GM12878 (cell line): ENCODE measurements around the gene HTT-AS. TPM values are rescaled to one million over a fixed set of nuclear protein-coding genes. Genes with fewer than 3 reads are reported as not detected.
A peak's percentile ranks its signal among the peaks of the same experiment; 100 is the strongest.

Experiments used
- ATAC-seq: fragments of 200-7000 bp; cut with Tn5 transposase; 3 replicates; pipeline ENCODE4 v1.9.1; 2020; ENCODE audit warnings: mild to moderate bottlenecking, moderate library complexity
- BruUV-seq: library from RNA; stranded (reverse); fragments of 400-500 nt; replicated peaks from 2 replicates; lab custom pipeline; 2021; lab: Mats Ljungman, UMichigan
- CTCF ChIA-PET: fragments of 300-600 bp; sonication (Branson Sonifier 250); formaldehyde crosslinking; extraction: SDS; loops from one replicate; lab custom pipeline; 2021; ENCODE audit warnings: inconsistent platforms; lab: Yijun Ruan, JAX
- POLR2A ChIA-PET: fragments of 350-600 bp; formaldehyde crosslinking; extraction: SDS; loops from one replicate; lab custom pipeline; 2021; ENCODE audit warnings: inconsistent platforms; lab: Charles Lee
- RAD21 ChIA-PET: fragments of 300-600 bp; sonication (Branson Sonifier 250); formaldehyde crosslinking; loops from one replicate; lab custom pipeline; 2023; ENCODE audit warnings: antibody characterized with exemption; ENCODE audit not compliant: unreplicated experiment; lab: Charles Lee
- SMC1A ChIA-PET: fragments of 300-600 bp; sonication (Branson Sonifier 250); formaldehyde crosslinking; loops from one replicate; lab custom pipeline; 2023; ENCODE audit not compliant: unreplicated experiment, uncharacterized antibody; lab: Charles Lee
- DNase-seq: peaks from one replicate; pipeline ENCODE4 v3.0.0-alpha.2; 2011; ENCODE audit warnings: low read depth, low spot score
- FAIRE-seq: peaks from 3 replicates; lab custom pipeline; 2011; peaks lifted over from hg19 to GRCh38; lab: Jason Lieb, UNC
- H2AFZ ChIP-seq: 2 replicates; pipeline ENCODE4 v1.6.0; 2011; ENCODE audit warnings: low read depth, low read length, control low read depth; ENCODE audit not compliant: control insufficient read depth
- H3K27ac ChIP-seq: 2 replicates; pipeline ENCODE4 v1.5.1; 2011; ENCODE audit warnings: control low read depth; ENCODE audit not compliant: control insufficient read depth, insufficient read depth
- H3K27me3 ChIP-seq, 2 experiments: replicated peaks in 1 of 2; 2 replicates each; pipeline versions ENCODE4 v1.6.0 to v1.6.1; 2011; ENCODE audit warnings: low read length in 1 of 2; ENCODE audit not compliant: control insufficient read depth in 2 of 2, insufficient read depth in 2 of 2
- H3K36me3 ChIP-seq, 2 experiments: 2 replicates each; pipeline ENCODE4 v1.5.1; 2011; ENCODE audit warnings: low read length in 1 of 2; ENCODE audit not compliant: control insufficient read depth in 2 of 2, insufficient read depth in 2 of 2
- H3K4me1 ChIP-seq: 2 replicates; pipeline ENCODE4 v1.6.1; 2011; ENCODE audit warnings: mild to moderate bottlenecking, low read length, moderate library complexity, mixed read lengths; ENCODE audit not compliant: control insufficient read depth, insufficient read depth
- H3K4me2 ChIP-seq: 2 replicates; pipeline ENCODE4 v1.6.0; 2011; ENCODE audit warnings: control low read depth; ENCODE audit not compliant: control insufficient read depth, insufficient read depth
- H3K4me3 ChIP-seq: fragments of 200-600 bp; sonication (generic); 2 replicates; pipeline ENCODE4 v1.5.1; 2016
- H3K79me2 ChIP-seq: 2 replicates; pipeline ENCODE4 v1.6.0; 2011; ENCODE audit warnings: low read length; ENCODE audit not compliant: control insufficient read depth, insufficient read depth
- H3K9ac ChIP-seq: 2 replicates; pipeline ENCODE4 v1.8.0; 2011; ENCODE audit warnings: low read length, control low read depth, mixed read lengths; ENCODE audit not compliant: control insufficient read depth, insufficient read depth
- H3K9me3 ChIP-seq: replicated peaks from 3 replicates; pipeline ENCODE4 v1.5.1; 2011; ENCODE audit warnings: mild to moderate bottlenecking, low read length; ENCODE audit not compliant: control insufficient read depth, insufficient read depth
- H4K20me1 ChIP-seq: 2 replicates; pipeline ENCODE4 v1.6.0; 2011; ENCODE audit not compliant: control insufficient read depth, insufficient read depth
- BACH1 ChIP-seq: fragments of 450-650 bp; IDR thresholded peaks from 2 replicates; pipeline ENCODE4 v1.6.1; 2017; ENCODE audit warnings: mild to moderate bottlenecking, borderline replicate concordance
- BCL11A ChIP-seq: IDR thresholded peaks from 2 replicates; pipeline ENCODE4 v1.6.1; 2011; ENCODE audit warnings: low read depth, low read length
- CEBPB ChIP-seq, 2 experiments: fragments of 150-350 bp in 1 of 2; IDR thresholded peaks; 2 replicates each; pipeline ENCODE4 v1.6.1; 2012 to 2014; ENCODE audit warnings: low read depth in 2 of 2, low read length in 2 of 2, borderline replicate concordance in 1 of 2, inconsistent platforms in 1 of 2
- CEBPZ ChIP-seq: fragments of 150-350 bp; IDR thresholded peaks from 2 replicates; pipeline ENCODE4 v1.6.1; 2016; ENCODE audit warnings: low read depth, low read length
- ESRRA ChIP-seq: IDR thresholded peaks from 2 replicates; pipeline ENCODE4 v1.6.1; 2012; ENCODE audit warnings: mild to moderate bottlenecking, low read length, improper control_type of control experiment
- GATAD2B ChIP-seq: fragments of 450-650 bp; conservative IDR thresholded peaks from 2 replicates; pipeline ENCODE4 v1.6.1; 2017; ENCODE audit warnings: low read depth, mild to moderate bottlenecking, moderate library complexity
- MLLT1 ChIP-seq: fragments of 450-650 bp; IDR thresholded peaks from 2 replicates; pipeline ENCODE4 v1.6.1; 2016; ENCODE audit warnings: mild to moderate bottlenecking
- MYC ChIP-seq: IDR thresholded peaks from 2 replicates; pipeline ENCODE4 v1.6.1; 2011; ENCODE audit warnings: mild to moderate bottlenecking, low read length, moderate library complexity, inconsistent platforms; ENCODE audit not compliant: insufficient read depth, insufficient replicate concordance, insufficient read length, severe bottlenecking
- NFIC ChIP-seq: IDR thresholded peaks from 2 replicates; pipeline ENCODE4 v1.6.1; 2012; ENCODE audit warnings: low read depth, mild to moderate bottlenecking, inconsistent platforms, low read length, moderate library complexity
- SMC3 ChIP-seq: IDR thresholded peaks from 2 replicates; pipeline ENCODE4 v1.6.1; 2011; ENCODE audit warnings: low read length, improper control_type of control experiment, borderline replicate concordance
- YBX1 ChIP-seq: fragments of 450-650 bp; IDR thresholded peaks from 2 replicates; pipeline ENCODE4 v1.6.1; 2016; ENCODE audit warnings: antibody characterized with exemption
- YY1 ChIP-seq: IDR thresholded peaks from 2 replicates; pipeline ENCODE4 v1.6.1; 2011; ENCODE audit warnings: low read depth, mild to moderate bottlenecking, low read length
- ZBTB33 ChIP-seq: fragments of 450-650 bp; IDR thresholded peaks from 2 replicates; pipeline ENCODE4 v1.6.1; 2017; ENCODE audit warnings: mild to moderate bottlenecking
- ZSCAN29 ChIP-seq: fragments of 450-650 bp; IDR thresholded peaks from 2 replicates; pipeline ENCODE4 v1.6.1; 2017; ENCODE audit warnings: mild to moderate bottlenecking, moderate library complexity
- WGBS: methylation state at CpG from one replicate; pipeline ENCODE4 v1.1.6; 2016; ENCODE audit warnings: low lambda C conversion rate; ENCODE audit not compliant: insufficient replicate concordance, insufficient coverage; ENCODE audit errors: missing lambda C conversion rate; 5-methylcytosine and 5-hydroxymethylcytosine counted together
- in situ Hi-C: fragments of 300-500 bp; cut with MboI; formaldehyde crosslinking; loops from 9 replicates; pipeline ENCODE4 v1.14.3; 2018; ENCODE audit warnings: mixed read lengths
- intact Hi-C: fragments of 100-400 bp; cut with micrococcal nuclease; formaldehyde crosslinking; loops from one replicate; pipeline ENCODE4 v1.14.2; 2022; ENCODE audit not compliant: unreplicated experiment
- polyA plus RNA-seq, 11 experiments: library from polyadenylated mRNA; depleted of rRNA in 4 of 11; unstranded in 6 of 11; stranded (reverse) in 5 of 11; fragments of >200 nt; fragmentation: Nextera tagmentation in 4 of 11; fragmentation: Illumina TruSeq in 1 of 11; extraction: Ambion mirVana in 4 of 11; extraction: Trizol in 1 of 11; gene quantifications; 1 replicate in 1 of 11; 2 replicates in 10 of 11; pipeline versions ENCODE4 v1.2.1 to v1.2.3, GENCODE V29; 2011 to 2016; ENCODE audit warnings: inconsistent platforms in 2 of 11, missing spikeins in 2 of 11, low read depth in 1 of 11
- total RNA-seq, 4 experiments: library from RNA; depleted of rRNA in 3 of 4; stranded (reverse); fragments of >200 nt in 3 of 4; fragmentation: Illumina TruSeq in 1 of 4; extraction: Trizol in 1 of 4; gene quantifications; 2 replicates each; pipeline versions ENCODE4 v1.2.1 to v1.2.3, GENCODE V29; 2013 to 2021
- TF ChIP-seq, protein P1 (sequence below): fragments of 450-650 bp; IDR thresholded peaks from 2 replicates; pipeline ENCODE4 v1.6.1; 2017; ENCODE audit warnings: borderline replicate concordance

The HTT-AS gene
- total and polyA plus RNA-seq, 10 of the 15 experiments (the other 5 are each of a cell fraction or from before 2014, with no cell fraction given): not detected

DNA sequence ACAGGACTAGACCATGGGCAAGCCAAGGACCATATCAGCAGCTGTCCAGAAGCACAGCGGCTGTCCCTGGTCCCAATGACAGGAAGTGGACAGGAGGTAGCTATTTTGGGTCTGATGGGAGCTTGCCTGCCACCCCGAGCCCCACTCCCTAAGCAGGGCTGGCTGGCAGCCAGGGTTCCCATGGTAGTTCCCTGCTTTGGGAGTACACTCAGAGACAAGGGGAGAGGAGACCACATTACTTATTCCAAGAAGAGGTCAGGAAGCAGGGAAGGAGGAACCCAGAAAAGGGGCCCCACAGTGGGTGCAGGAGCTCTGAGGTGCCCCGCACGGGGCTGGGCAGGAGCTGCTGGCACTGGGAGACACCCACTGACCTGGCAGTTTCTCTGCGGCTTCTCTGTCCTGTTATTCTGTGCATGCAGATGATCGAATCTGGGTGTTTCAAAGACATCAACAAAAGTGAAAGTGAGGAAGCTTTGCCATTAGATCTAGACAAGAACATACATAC lies 36.3 kb downstream of the HTT-AS start:
- no peak for DNase-seq
- RAD21 ChIA-PET: interaction anchor here (0.8 to 4.0 kb wide), 10 partner anchors 8 to 440 kb away, joined by 3 to 22 read pairs (median 4); no protein-coding TSS in a partner anchor
- TF ChIP-seq CEBPB (IDR thresholded peaks at IDR 0.05; ENCODE audit: borderline replicate concordance in 1 of 2, low read depth in 2 of 2, low read length in 2 of 2) (no peak), BCL11A (no peak), CEBPZ (no peak), ESRRA (no peak), MLLT1 (no peak), MYC (no peak), NFIC (no peak), ZBTB33 (no peak), GATAD2B (no peak), BACH1 (no peak), SMC3 (no peak), YY1 (no peak), YBX1 (no peak), ZSCAN29 (no peak)
- TF ChIP-seq, protein P1, sequence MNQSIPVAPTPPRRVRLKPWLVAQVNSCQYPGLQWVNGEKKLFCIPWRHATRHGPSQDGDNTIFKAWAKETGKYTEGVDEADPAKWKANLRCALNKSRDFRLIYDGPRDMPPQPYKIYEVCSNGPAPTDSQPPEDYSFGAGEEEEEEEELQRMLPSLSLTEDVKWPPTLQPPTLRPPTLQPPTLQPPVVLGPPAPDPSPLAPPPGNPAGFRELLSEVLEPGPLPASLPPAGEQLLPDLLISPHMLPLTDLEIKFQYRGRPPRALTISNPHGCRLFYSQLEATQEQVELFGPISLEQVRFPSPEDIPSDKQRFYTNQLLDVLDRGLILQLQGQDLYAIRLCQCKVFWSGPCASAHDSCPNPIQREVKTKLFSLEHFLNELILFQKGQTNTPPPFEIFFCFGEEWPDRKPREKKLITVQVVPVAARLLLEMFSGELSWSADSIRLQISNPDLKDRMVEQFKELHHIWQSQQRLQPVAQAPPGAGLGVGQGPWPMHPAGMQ: no peak

More for the DNA sequence above, 36.3 kb downstream of the HTT-AS start:
- FAIRE-seq (no peak), ATAC-seq (peak; percentile 1; the same call in 2 of the 3 replicates)
- Histone ChIP-seq H3K27ac (peak overlapping the region; percentile 36), H3K36me3 (no peaks in the 10 kb centered on the region; a peak in 1 of 4 replicates), H4K20me1 (no peaks in the 10 kb centered on the region; the same call in 1 of the 2 replicates), H3K4me3 (peak overlapping the region; percentile 41; the same call in 1 of the 2 replicates), H3K27me3 (peaks cover 0 to 3% of the 10 kb centered on the region in 2 experiments; a peak in 1 of 4 replicates), H3K79me2 (peaks cover 12% of the 10 kb centered on the region), H3K4me1 (peaks cover 43% of the 10 kb centered on the region), H3K9me3 (no peaks in the 10 kb centered on the region), H2AFZ (peak overlapping the region; percentile 75), H3K9ac (peak overlapping the region; percentile 49), H3K4me2 (peak overlapping the region; percentile 88)
- WGBS: 3% methylated on average over 6 of the region's 6 CpGs
- POLR2A ChIA-PET: interaction anchor here (0.7 to 1.0 kb wide), 3 partner anchors 28 to 192 kb away, joined by 3 to 5 read pairs (median 3); no protein-coding TSS in a partner anchor
- SMC1A ChIA-PET: interaction anchor here (0.6 to 3.0 kb wide), 8 partner anchors 9 to 813 kb away, joined by 3 to 12 read pairs (median 4); no protein-coding TSS in a partner anchor
- no TSS peak for BruUV-seq
- intact Hi-C loops: loop anchor here (1.0 kb wide), 2 partner anchors 29 to 60 kb away; no protein-coding TSS in a partner anchor
- in situ Hi-C loops: loop anchor here (10.0 kb wide), 1 partner anchor 63 kb away; no protein-coding TSS in a partner anchor
- CTCF ChIA-PET: interaction anchor here (0.7 to 5.8 kb wide), 15 partner anchors 10 to 405 kb away, joined by 3 to 54 read pairs (median 4); partner anchors contain the start of genes GRK4 and NOP14
